Endothelial cell of umbilical vein (primary cell): ENCODE data around the gene TECTB. TPM values are rescaled to one million over a fixed set of nuclear protein-coding genes. Genes with fewer than 3 reads are reported as not detected.

Source experiments
- BruUV-seq: library from RNA; stranded (reverse); fragments of 400-500 nt; replicated peaks from 2 replicates; lab custom pipeline; 2021; lab: Mats Ljungman, UMichigan
- CTCF ChIA-PET: fragments of 300-600, 350-600 bp; sonication (Branson Sonifier 250); formaldehyde crosslinking; loops from one replicate; lab custom pipeline; 2021; ENCODE audit warnings: antibody characterized with exemption, inconsistent platforms; lab: Charles Lee
- POLR2A ChIA-PET: fragments of 300-600, 350-600 bp; sonication (Branson Sonifier 250); formaldehyde crosslinking; loops from one replicate; lab custom pipeline; 2021; ENCODE audit warnings: antibody characterized with exemption, inconsistent platforms; lab: Charles Lee
- DNase-seq: peaks from one replicate; pipeline ENCODE4 v3.0.0-alpha.2; 2011; ENCODE audit warnings: low read depth, low spot score
- FAIRE-seq: peaks from 2 replicates; lab custom pipeline; 2011; peaks lifted over from hg19 to GRCh38; lab: Jason Lieb, UNC
- H2AFZ ChIP-seq: 2 replicates; pipeline ENCODE4 v1.6.0; 2012; ENCODE audit warnings: low read depth, low read length, control low read depth, inconsistent platforms
- H3K27ac ChIP-seq: 2 replicates; pipeline ENCODE4 v1.5.1; 2011; ENCODE audit warnings: low read depth, mild to moderate bottlenecking, control low read depth, low read length, moderate library complexity; ENCODE audit not compliant: insufficient read depth
- H3K27me3 ChIP-seq, 2 experiments: 2 replicates each; pipeline versions ENCODE4 v1.6.0 to v1.6.1; 2011; ENCODE audit warnings: low read length in 2 of 2, mixed read lengths in 1 of 2; ENCODE audit not compliant: control insufficient read depth in 2 of 2, insufficient read depth in 2 of 2
- H3K36me3 ChIP-seq, 2 experiments: 2 replicates in 1 of 2; 3 replicates in 1 of 2; pipeline ENCODE4 v1.5.1; 2011; ENCODE audit warnings: low read length in 2 of 2, mild to moderate bottlenecking in 1 of 2, moderate library complexity in 1 of 2; ENCODE audit not compliant: control insufficient read depth in 2 of 2, insufficient read depth in 2 of 2; ENCODE audit errors: extremely low read depth in 1 of 2
- H3K4me1 ChIP-seq: 3 replicates; pipeline ENCODE4 v1.5.1; 2011; ENCODE audit warnings: mild to moderate bottlenecking, low read length; ENCODE audit not compliant: control insufficient read depth, insufficient read depth; ENCODE audit errors: extremely low read depth
- H3K4me2 ChIP-seq: 2 replicates; pipeline ENCODE4 v1.6.1; 2011; ENCODE audit warnings: low read length, control low read depth, mixed read lengths; ENCODE audit not compliant: insufficient read depth
- H3K4me3 ChIP-seq, 3 experiments: fragments of 200-600 bp in 1 of 3; sonication (generic), shearing (Covaris generic) in 1 of 3; replicated peaks in 1 of 3; 2 replicates each; pipeline ENCODE4 v1.5.1; 2011 to 2016; ENCODE audit warnings: control low read depth in 3 of 3, low read length in 3 of 3, mild to moderate bottlenecking in 2 of 3, inconsistent platforms in 1 of 3, low read depth in 1 of 3, moderate library complexity in 1 of 3; ENCODE audit not compliant: insufficient read depth in 1 of 3
- H3K79me2 ChIP-seq: 2 replicates; pipeline ENCODE4 v1.6.0; 2012; ENCODE audit warnings: low read length, inconsistent platforms; ENCODE audit not compliant: control insufficient read depth, insufficient read depth
- H3K9ac ChIP-seq: replicated peaks from 2 replicates; pipeline ENCODE3; 2011; ENCODE audit warnings: low read length, control low read depth; ENCODE audit not compliant: insufficient read depth; ENCODE audit errors: extremely low read depth
- H3K9me1 ChIP-seq: replicated peaks from 3 replicates; pipeline ENCODE4 v1.6.0; 2011; ENCODE audit warnings: mild to moderate bottlenecking, low read length; ENCODE audit not compliant: control insufficient read depth, insufficient read depth; ENCODE audit errors: extremely low read depth
- H3K9me3 ChIP-seq: replicated peaks from 2 replicates; pipeline ENCODE4 v1.5.1; 2012; ENCODE audit warnings: low read length, inconsistent platforms; ENCODE audit not compliant: control insufficient read depth, insufficient read depth
- H4K20me1 ChIP-seq: replicated peaks from 2 replicates; pipeline ENCODE3; 2011; ENCODE audit warnings: mild to moderate bottlenecking, low read length; ENCODE audit not compliant: control insufficient read depth, insufficient read depth; ENCODE audit errors: extremely low read depth
- EZH2 ChIP-seq: IDR thresholded peaks from 2 replicates; pipeline ENCODE4 v1.6.1; 2012; ENCODE audit warnings: borderline replicate concordance, low read depth, mild to moderate bottlenecking, moderate library complexity, low read length, inconsistent platforms; ENCODE audit not compliant: severe bottlenecking
- FOS ChIP-seq: IDR thresholded peaks from 2 replicates; pipeline ENCODE4 v1.6.1; 2011; ENCODE audit warnings: mild to moderate bottlenecking, low read length, moderate library complexity, borderline replicate concordance; ENCODE audit not compliant: insufficient read depth
- GATA2 ChIP-seq: IDR thresholded peaks from 2 replicates; pipeline ENCODE4 v1.7.0; 2011; ENCODE audit warnings: low read depth, mild to moderate bottlenecking, moderate library complexity, mixed read lengths, low read length; ENCODE audit not compliant: insufficient read length, insufficient read depth
- JUN ChIP-seq: IDR thresholded peaks from 2 replicates; pipeline ENCODE4 v1.6.1; 2011; ENCODE audit warnings: borderline replicate concordance, low read depth; ENCODE audit not compliant: insufficient read length, insufficient read depth
- MYC ChIP-seq: IDR thresholded peaks from one replicate; pipeline ENCODE4 v1.6.1; 2011; ENCODE audit warnings: mild to moderate bottlenecking, low read depth, low read length
- POLR2A ChIP-seq: IDR thresholded peaks from 2 replicates; pipeline ENCODE4 v1.6.1; 2012; ENCODE audit warnings: low read depth, mild to moderate bottlenecking, control low read depth, low read length
- POLR2AphosphoS5 ChIP-seq: IDR thresholded peaks from 2 replicates; pipeline ENCODE4 v1.6.1; 2012; ENCODE audit warnings: low read depth, mild to moderate bottlenecking, control low read depth, low read length, moderate library complexity; ENCODE audit not compliant: insufficient read depth
- dilution Hi-C: fragments of 300-500 bp; cut with MboI; formaldehyde crosslinking; loops from one replicate; pipeline ENCODE4 v1.15.0; 2019; ENCODE audit warnings: low sequenced_read_pairs; ENCODE audit not compliant: extremely low pct_ligation_motif_present
- intact Hi-C: fragments of 100-400 bp; cut with micrococcal nuclease; formaldehyde crosslinking; loops from one replicate; pipeline ENCODE4 v1.10.0; 2022
- polyA plus RNA-seq, 4 experiments: library from polyadenylated mRNA; depleted of rRNA in 3 of 4; stranded (reverse) in 3 of 4; unstranded in 1 of 4; fragments of >200 nt; gene quantifications; 2 replicates each; pipeline versions ENCODE4 v1.2.1 to v1.2.3, GENCODE V29; 2011 to 2012; ENCODE audit warnings: missing spikeins in 1 of 4
- total RNA-seq: library from RNA; stranded (reverse); gene quantifications from 2 replicates; pipeline ENCODE4 v1.2.3, GENCODE V29; 2021
- TF ChIP-seq, protein P1 (sequence below), 2 donors: IDR thresholded peaks; 1 replicate in 1 of 2; 2 replicates in 1 of 2; pipeline ENCODE4 v1.5.1; 2011; ENCODE audit warnings: low read length in 2 of 2, mild to moderate bottlenecking in 2 of 2, moderate library complexity in 2 of 2, control low read depth in 1 of 2, inconsistent platforms in 1 of 2, low read depth in 1 of 2; ENCODE audit not compliant: insufficient read depth in 1 of 2; ENCODE audit errors: extremely low read depth in 1 of 2
- TF ChIP-seq, protein P2 (sequence below): IDR thresholded peaks from 2 replicates; pipeline ENCODE4 v1.6.1; 2011; ENCODE audit not compliant: insufficient read depth, insufficient read length

The TECTB gene
- total and polyA plus RNA-seq, 2 donors (not counting 3 experiments of a cell fraction or from before 2014, with no cell fraction given): not detected

GRCh38 chr10:112269266-112269665, 13.9 kb upstream of the TECTB start:
- no peak overlapping the region for H3K9ac ChIP-seq
- H3K36me3 ChIP-seq: no peaks in the 10 kb centered on the region
- POLR2A ChIA-PET: no interaction called here
- H3K4me1 ChIP-seq: no peaks in the 10 kb centered on the region
- no TSS peak for BruUV-seq
- no peaks in the 10 kb centered on the region for H3K9me1 ChIP-seq
- no peak overlapping the region for H3K4me2 ChIP-seq
- H4K20me1 ChIP-seq: no peaks in the 10 kb centered on the region
- no peak overlapping the region for H2AFZ ChIP-seq
- no peak for DNase-seq
- H3K27ac ChIP-seq: no peak overlapping the region
- H3K79me2 ChIP-seq: no peaks in the 10 kb centered on the region
- CTCF ChIA-PET: interaction anchor here (1.1 kb wide), 1 partner anchor 22 kb away, joined by 3 read pairs; no protein-coding TSS in a partner anchor
- no peak for TF ChIP-seq MYC
- no peak for TF ChIP-seq GATA2
- TF ChIP-seq, protein P1, sequence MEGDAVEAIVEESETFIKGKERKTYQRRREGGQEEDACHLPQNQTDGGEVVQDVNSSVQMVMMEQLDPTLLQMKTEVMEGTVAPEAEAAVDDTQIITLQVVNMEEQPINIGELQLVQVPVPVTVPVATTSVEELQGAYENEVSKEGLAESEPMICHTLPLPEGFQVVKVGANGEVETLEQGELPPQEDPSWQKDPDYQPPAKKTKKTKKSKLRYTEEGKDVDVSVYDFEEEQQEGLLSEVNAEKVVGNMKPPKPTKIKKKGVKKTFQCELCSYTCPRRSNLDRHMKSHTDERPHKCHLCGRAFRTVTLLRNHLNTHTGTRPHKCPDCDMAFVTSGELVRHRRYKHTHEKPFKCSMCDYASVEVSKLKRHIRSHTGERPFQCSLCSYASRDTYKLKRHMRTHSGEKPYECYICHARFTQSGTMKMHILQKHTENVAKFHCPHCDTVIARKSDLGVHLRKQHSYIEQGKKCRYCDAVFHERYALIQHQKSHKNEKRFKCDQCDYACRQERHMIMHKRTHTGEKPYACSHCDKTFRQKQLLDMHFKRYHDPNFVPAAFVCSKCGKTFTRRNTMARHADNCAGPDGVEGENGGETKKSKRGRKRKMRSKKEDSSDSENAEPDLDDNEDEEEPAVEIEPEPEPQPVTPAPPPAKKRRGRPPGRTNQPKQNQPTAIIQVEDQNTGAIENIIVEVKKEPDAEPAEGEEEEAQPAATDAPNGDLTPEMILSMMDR (IDR thresholded peaks at IDR 0.05; ENCODE audit: extremely low read depth in 1 of 2, insufficient read depth in 1 of 2, low read depth in 1 of 2, low read length in 2 of 2): no peak
- no peak for TF ChIP-seq FOS
- H3K4me3 ChIP-seq: no peak overlapping the region
- H3K9me3 ChIP-seq: no peaks in the 10 kb centered on the region
- intact Hi-C loops (no loop called here), dilution Hi-C loops (no loop called here)
- no peaks in the 10 kb centered on the region for H3K27me3 ChIP-seq
- no peak for FAIRE-seq

GRCh38 chr10:112271982-112272381, 11.2 kb upstream of the TECTB start:
- H3K27ac ChIP-seq: no peak overlapping the region
- FAIRE-seq (no peak), DNase-seq (no peak)
- ChIA-PET CTCF (no interaction called here), POLR2A (no interaction called here)
- BruUV-seq: no TSS peak
- no peaks in the 10 kb centered on the region for H3K4me1 ChIP-seq
- no peaks in the 10 kb centered on the region for H3K27me3 ChIP-seq
- H2AFZ ChIP-seq: no peak overlapping the region
- no peaks in the 10 kb centered on the region for H3K9me1 ChIP-seq
- no peak overlapping the region for H3K4me2 ChIP-seq
- no peak overlapping the region for H3K4me3 ChIP-seq
- no peak overlapping the region for H3K9ac ChIP-seq
- H3K79me2 ChIP-seq: no peaks in the 10 kb centered on the region
- no peaks in the 10 kb centered on the region for H3K9me3 ChIP-seq
- H3K36me3 ChIP-seq: no peaks in the 10 kb centered on the region
- dilution Hi-C loops: no loop called here
- no peaks in the 10 kb centered on the region for H4K20me1 ChIP-seq
- intact Hi-C loops: no loop called here
- TF ChIP-seq, protein P2, sequence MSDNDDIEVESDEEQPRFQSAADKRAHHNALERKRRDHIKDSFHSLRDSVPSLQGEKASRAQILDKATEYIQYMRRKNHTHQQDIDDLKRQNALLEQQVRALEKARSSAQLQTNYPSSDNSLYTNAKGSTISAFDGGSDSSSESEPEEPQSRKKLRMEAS: no peak
- TF ChIP-seq GATA2 (no peak), POLR2A (no peak), EZH2 (no peak), POLR2AphosphoS5 (no peak), MYC (no peak), FOS (no peak), JUN (no peak)
- TF ChIP-seq, protein P1 (IDR thresholded peaks at IDR 0.05; ENCODE audit: extremely low read depth in 1 of 2, insufficient read depth in 1 of 2, low read depth in 1 of 2, low read length in 2 of 2): no peak
